ENCODE measurements around the gene UST. TPM values are rescaled to one million over a fixed set of nuclear protein-coding genes. Genes with fewer than 3 reads are reported as not detected.

The UST gene
- total RNA-seq, 1 experiment from 2014 or later: 0.37 TPM

DNA sequence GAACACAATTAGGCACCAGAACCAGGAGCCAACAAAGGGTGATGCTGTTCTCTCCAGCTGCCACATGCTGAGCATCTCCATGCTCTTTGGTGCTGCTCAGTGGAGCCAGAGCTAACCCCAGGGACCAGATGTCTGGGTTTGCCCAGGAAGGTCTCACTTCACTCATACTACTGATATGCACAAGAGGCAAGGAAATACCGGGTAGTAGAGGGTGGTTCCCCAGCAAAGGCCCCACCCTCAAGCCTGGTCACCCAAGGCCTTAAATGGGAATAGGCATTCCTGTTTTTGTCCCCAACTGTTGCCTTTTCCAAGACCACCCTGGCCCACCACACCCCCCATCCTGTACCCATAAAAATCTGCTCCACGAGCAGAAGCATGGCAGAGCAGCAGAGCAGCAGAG is 366.1 kb downstream of the UST start:
- in situ Hi-C loops (cut with HindIII; ENCODE audit: low pct_unique_long_range_greater_than_20kb, low sequenced_read_pairs): no loop called here
- DNase-seq (ENCODE audit: low read depth): no peak

DNA sequence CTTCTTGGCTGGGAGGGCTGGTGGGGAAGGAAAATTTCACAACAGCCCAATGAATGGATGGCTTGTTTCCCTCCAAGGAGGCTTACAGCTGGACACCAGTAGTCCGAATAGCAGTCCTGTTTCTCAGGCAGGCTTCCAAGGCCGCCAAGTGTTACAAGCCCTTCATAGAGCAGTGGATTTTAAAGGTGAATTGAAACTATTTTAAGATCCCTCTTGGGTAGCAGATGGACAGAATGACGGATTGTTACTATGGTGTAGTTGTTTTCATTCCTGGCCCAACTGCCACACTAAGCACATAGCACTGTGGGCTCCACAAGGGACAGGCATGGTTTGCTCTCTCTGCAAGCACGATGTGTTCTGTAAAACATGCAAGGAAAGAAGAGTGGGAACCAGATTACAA is 367.3 kb downstream of the UST start:
- in situ Hi-C loops (cut with HindIII; ENCODE audit: low pct_unique_long_range_greater_than_20kb, low sequenced_read_pairs): no loop called here
- DNase-seq (ENCODE audit: low read depth): no peak

DNA sequence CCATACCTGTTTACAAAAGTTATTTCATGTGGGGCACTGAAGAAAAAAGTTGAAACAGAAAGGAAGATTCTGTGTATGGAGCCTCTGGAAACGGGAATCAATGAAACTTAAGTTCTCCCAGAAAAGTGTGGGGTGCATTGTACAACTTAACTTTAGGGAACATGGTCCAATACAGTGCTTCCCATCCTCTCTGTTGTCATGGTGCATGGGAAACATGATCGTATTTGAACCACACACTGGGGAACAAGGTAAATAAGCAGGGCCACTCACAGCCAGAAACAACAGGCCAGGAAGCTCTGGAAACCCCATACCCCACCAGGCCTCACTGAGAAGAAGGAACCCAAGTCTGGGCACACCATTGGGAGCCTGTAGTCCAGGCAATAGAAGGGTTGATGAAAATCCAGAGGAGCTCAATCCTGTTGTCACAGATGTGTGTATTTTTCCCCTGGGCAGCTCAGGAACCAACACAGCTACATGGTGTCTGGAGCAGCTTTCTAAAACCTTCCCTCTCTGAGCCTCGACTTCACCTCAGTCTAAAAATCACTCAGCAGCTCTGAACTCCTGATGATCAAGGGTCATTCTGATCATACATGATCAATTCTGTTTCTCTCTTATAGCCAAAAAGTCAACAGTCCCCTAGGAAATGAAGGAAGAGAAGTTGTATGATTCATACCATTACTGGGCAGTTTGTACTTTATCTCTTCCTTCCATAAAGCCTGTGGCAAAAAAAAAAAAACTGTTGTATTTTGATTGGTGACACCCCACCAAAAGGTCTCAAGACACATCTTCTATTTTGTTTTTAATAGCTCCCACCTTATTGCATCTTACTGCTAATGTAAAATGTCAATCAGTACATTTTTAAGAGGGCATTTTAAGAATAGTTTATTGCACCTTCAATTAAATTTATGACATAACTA is 372.2 kb downstream of the UST start:
- no peak for DNase-seq (ENCODE audit: low read depth)
- in situ Hi-C loops (cut with HindIII; ENCODE audit: low pct_unique_long_range_greater_than_20kb, low sequenced_read_pairs): no loop called here

DNA sequence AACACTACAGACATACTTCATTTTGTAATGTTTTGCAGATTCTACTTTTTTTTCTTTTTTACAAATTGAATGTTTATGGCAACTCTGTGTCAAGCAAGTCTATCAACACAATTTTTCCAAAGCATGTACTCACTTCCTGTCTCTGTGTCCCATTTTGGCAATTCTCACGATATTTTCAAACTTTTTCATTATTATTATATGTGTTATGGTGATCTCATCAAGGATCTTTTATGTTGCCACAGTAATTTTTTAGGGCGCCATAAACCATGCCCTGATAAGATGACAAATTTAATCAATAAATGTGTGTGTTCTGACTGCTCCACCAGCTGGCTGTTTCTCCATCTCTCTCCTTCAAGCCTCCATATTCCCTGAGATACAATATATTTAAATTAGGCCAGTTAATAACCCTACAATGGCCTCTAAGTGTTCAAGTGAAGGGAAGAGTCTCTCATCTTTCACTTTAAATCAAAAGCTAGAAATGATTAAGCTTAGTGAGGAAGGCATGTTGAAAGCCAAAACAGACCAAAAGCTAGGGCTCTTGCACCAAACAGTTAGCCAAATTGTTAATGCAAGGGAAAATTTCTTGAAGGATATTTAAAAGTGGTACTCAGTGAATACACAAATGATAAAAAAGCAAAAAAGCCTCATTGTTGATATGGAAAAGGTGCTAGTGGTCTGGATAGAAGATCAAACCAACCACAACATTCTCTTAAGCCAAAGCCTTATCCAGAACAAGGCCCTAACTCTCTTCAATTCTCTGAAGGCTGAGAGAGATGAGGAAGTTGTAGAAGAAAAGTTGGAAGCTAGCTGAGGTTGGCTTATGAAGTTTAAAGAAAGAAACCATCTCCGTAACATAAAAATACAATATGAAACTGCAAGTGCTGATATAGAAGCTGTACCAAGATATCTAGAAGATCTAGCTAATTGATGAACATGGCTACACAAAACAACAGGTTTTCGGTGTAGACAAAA is 376.3 kb downstream of the UST start:
- in situ Hi-C loops (cut with HindIII; ENCODE audit: low pct_unique_long_range_greater_than_20kb, low sequenced_read_pairs): no loop called here
- DNase-seq (ENCODE audit: low read depth): no peak

DNA sequence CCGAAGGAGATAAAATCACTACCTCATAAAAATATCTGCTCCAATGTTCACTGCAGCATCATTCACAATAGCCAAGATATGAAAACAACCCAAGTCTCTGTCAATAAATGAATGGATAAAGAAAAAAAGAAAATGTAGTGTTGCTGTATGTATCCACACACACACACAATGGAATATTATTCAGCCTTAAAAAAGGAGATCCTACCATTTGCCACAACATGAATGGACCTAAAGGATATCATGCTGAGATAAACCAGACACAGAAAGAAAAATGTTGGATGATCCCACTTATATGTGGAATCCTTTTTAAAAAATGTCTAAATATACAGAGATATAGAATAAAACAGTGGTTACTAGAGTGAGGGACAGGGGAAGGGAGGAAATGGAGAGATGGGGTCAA is 378.5 kb downstream of the UST start:
- DNase-seq (ENCODE audit: low read depth): no peak
- in situ Hi-C loops (cut with HindIII; ENCODE audit: low pct_unique_long_range_greater_than_20kb, low sequenced_read_pairs): no loop called here

All from Caki2 (cell line).